Measurements from ENCODE around the gene PDSS1. TPM values are rescaled to one million over a fixed set of nuclear protein-coding genes. Genes with fewer than 3 reads are reported as not detected.
A peak's percentile ranks its signal among the peaks of the same experiment; 100 is the strongest.

Gene PDSS1
- total and polyA plus RNA-seq, 2 of the 4 experiments (the other 2 are of a cell fraction), result 9.7 to 13.2 TPM

DNA sequence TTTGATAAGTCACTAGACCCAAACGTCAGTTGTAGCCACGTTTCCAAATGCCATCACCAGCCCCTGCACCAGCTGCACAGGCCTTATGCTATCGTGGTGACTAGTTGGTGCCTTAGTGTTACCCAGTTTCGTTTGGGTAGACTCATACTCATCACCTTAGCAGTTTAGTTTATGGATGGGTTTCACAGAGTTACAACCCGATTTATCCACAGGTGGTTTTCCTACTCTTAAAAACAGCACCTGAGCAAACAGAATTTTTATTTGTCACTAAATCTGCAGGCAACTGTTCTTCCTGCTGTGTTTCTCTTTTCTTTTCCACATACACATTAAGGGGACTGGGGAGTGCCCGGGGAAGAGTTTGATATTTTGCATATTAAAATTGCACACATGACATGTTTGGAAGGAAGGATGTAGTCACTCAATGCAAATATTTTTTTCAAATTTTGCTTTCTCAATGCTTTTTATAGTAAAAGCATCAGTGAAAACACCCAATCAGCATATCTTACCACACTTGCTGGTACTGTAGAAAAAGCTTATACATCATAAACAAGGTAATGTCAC is 41.6 kb downstream of the PDSS1 start:
- peaks cover 15% of the 10 kb centered on the region for H3K36me3 ChIP-seq (ENCODE audit: control insufficient read depth, insufficient read depth, low read length)
- no peak overlapping the region for H2BK5ac ChIP-seq (ENCODE audit: low read depth, low read length, poor library complexity, severe bottlenecking)
- no peak overlapping the region for H4K8ac ChIP-seq (ENCODE audit: low read depth in 2 of 2, low read length in 2 of 2)
- WGBS, 2 experiments (ENCODE audit: extremely low coverage in 2 of 2, insufficient read length in 1 of 2), result no CpG with 5 or more reads among the region's 6 CpGs
- H2AK5ac ChIP-seq (ENCODE audit: low read depth, low read length), result no peak overlapping the region
- dilution Hi-C loops (cut with HindIII; ENCODE audit: low sequenced_read_pairs, unreplicated experiment), result no loop called here
- no peak overlapping the region for H3K18ac ChIP-seq (ENCODE audit: low read depth, low read length)
- no peaks in the 10 kb centered on the region for H4K20me1 ChIP-seq (ENCODE audit: insufficient read depth, low read length)
- H3K4me1 ChIP-seq (ENCODE audit: control insufficient read depth, insufficient read depth, low read length), result no peaks in the 10 kb centered on the region
- H3K23ac ChIP-seq (ENCODE audit: low read depth, low read length), result no peak overlapping the region
- no peaks in the 10 kb centered on the region for H3K27me3 ChIP-seq (ENCODE audit: control insufficient read depth, insufficient read depth, low read length)
- H2BK15ac ChIP-seq (ENCODE audit: low read depth, low read length), result no peak overlapping the region
- H4K5ac ChIP-seq (ENCODE audit: low read depth, low read length), result no peak overlapping the region
- no peak overlapping the region for H3K4me3 ChIP-seq (ENCODE audit: insufficient read depth, low read depth, low read length)
- no peak overlapping the region for H4K91ac ChIP-seq (ENCODE audit: insufficient read depth, low read depth, low read length)
- no peak overlapping the region for H2BK120ac ChIP-seq (ENCODE audit: low read depth, low read length)
- no peak overlapping the region for H3K4me2 ChIP-seq (ENCODE audit: low read depth, low read length)
- no peak for ATAC-seq (ENCODE audit: low read depth)
- no peak for DNase-seq
- no peak overlapping the region for H2AK9ac ChIP-seq (replicated peaks; ENCODE audit: low read depth, low read length, poor library complexity)
- no peaks in the 10 kb centered on the region for H3K9me3 ChIP-seq (ENCODE audit: control insufficient read depth, insufficient read depth, low read length)
- H3K4ac ChIP-seq (ENCODE audit: low read depth, low read length), result no peak overlapping the region
- no peak overlapping the region for H2BK20ac ChIP-seq (ENCODE audit: low read depth, low read length)
- ChIA-PET POLR2A (ENCODE audit: unreplicated experiment) (no interaction called here), CTCF (no interaction called here)
- no TSS peak for BruUV-seq (replicated peaks)
- H3K56ac ChIP-seq (ENCODE audit: extremely low read depth, insufficient read depth, low read length), result no peak overlapping the region
- no peak overlapping the region for H3K27ac ChIP-seq (ENCODE audit: insufficient read depth, low read length)
- no peaks in the 10 kb centered on the region; the same call in 1 of the 2 replicates for H3K9me1 ChIP-seq (ENCODE audit: insufficient read depth, low read length)
- in situ Hi-C loops (cut with MboI; ENCODE audit: low sequenced_read_pairs), result no loop called here
- peaks cover 0 to 3% of the 10 kb centered on the region in 2 experiments; a peak in 2 of 4 replicates for H3K79me1 ChIP-seq (ENCODE audit: low read depth in 1 of 2, low read length in 2 of 2)
- intact Hi-C loops (cut with micrococcal nuclease), result no loop called here
- TF ChIP-seq MAFK (IDR thresholded peaks at IDR 0.05; ENCODE audit: low read depth, low read length) (peak; percentile 31; the same call in 1 of the 2 replicates), FOS (IDR thresholded peaks at IDR 0.05; ENCODE audit: low read depth, low read length) (no peak), BHLHE40 (IDR thresholded peaks at IDR 0.05; ENCODE audit: low read depth, low read length) (no peak), MAZ (IDR thresholded peaks at IDR 0.05; ENCODE audit: borderline replicate concordance, low read depth, low read length) (no peak)
- no peak overlapping the region for H2AFZ ChIP-seq (replicated peaks; ENCODE audit: low read length, poor library complexity)
- no peak overlapping the region for H3K14ac ChIP-seq (replicated peaks; ENCODE audit: low read depth, low read length)
- H3K9ac ChIP-seq (ENCODE audit: low read depth, low read length), result no peak overlapping the region
